Coronary artery (tissue), 2 donors: Measurements from ENCODE around the gene SNX12.

Source experiments
- DNase-seq: peaks from one replicate; pipeline ENCODE4 v3.0.0-alpha.2; 2017; ENCODE audit warnings: low spot score
- H3K27ac ChIP-seq, 2 donors: fragments of 200-600 bp; sonication (generic); one replicate each; pipeline ENCODE4 v1.5.1; 2016 to 2019
- H3K4me3 ChIP-seq: fragments of 200-600 bp; sonication (generic); 2 replicates; pipeline ENCODE4 v1.5.1; 2016; ENCODE audit warnings: mild to moderate bottlenecking, moderate library complexity
- CTCF ChIP-seq: fragments of 200-600 bp; sonication (generic); IDR thresholded peaks from one replicate; pipeline ENCODE4 v1.5.1; 2019; ENCODE audit warnings: antibody characterized with exemption

SNX12 gene

GRCh38 chrX:71091263-71091662 lies 23.1 kb upstream of the SNX12 start:
- TF ChIP-seq CTCF: no peak
- no peak for DNase-seq

GRCh38 chrX:71085900-71086299 lies 17.8 kb upstream of the SNX12 start:
- Histone ChIP-seq H3K4me3 (no peak overlapping the region), H3K27ac (no peak overlapping the region)
- no peak for TF ChIP-seq CTCF
- no peak for DNase-seq

More at GRCh38 chrX:71091263-71091662, 23.1 kb upstream of the SNX12 start:
- no peak overlapping the region for H3K4me3 ChIP-seq
- no peak overlapping the region for H3K27ac ChIP-seq

GRCh38 chrX:71082822-71083221 lies 14.7 kb upstream of the SNX12 start:
- no peak overlapping the region for H3K4me3 ChIP-seq
- H3K27ac ChIP-seq: no peak overlapping the region
- TF ChIP-seq CTCF: no peak
- no peak for DNase-seq

GRCh38 chrX:71082124-71082647 lies 14.1 kb upstream of the SNX12 start:
- Histone ChIP-seq H3K27ac (no peak overlapping the region), H3K4me3 (no peak overlapping the region)
- DNase-seq: no peak
- no peak for TF ChIP-seq CTCF

GRCh38 chrX:71081330-71082123 lies 13.4 kb upstream of the SNX12 start:
- DNase-seq: no peak
- H3K27ac ChIP-seq: no peak overlapping the region
- no peak overlapping the region for H3K4me3 ChIP-seq
- TF ChIP-seq CTCF: no peak

GRCh38 chrX:71070531-71070930 lies 2.4 kb upstream of the SNX12 start:
- TF ChIP-seq CTCF: no peak
- no peak overlapping the region for H3K4me3 ChIP-seq
- no peak for DNase-seq

GRCh38 chrX:71067712-71068043 lies 456 bp downstream of the SNX12 start:
- DNase-seq: no peak
- peak overlapping the region; percentile 67 for H3K4me3 ChIP-seq
- H3K27ac ChIP-seq: peak overlapping the region; percentile 47 to 89
- TF ChIP-seq CTCF: no peak

More at GRCh38 chrX:71070531-71070930, 2.4 kb upstream of the SNX12 start:
- no peak overlapping the region for H3K27ac ChIP-seq
